HL-60 (cell line): ENCODE measurements around the gene TP73.

ENCODE experiments used
- DNase-seq, 2 experiments: peaks; one replicate each; pipeline ENCODE4 v3.0.0-alpha.2; 2010 to 2020; ENCODE audit warnings: low read depth in 1 of 2, low spot score in 1 of 2
- H3K27ac ChIP-seq: fragments of 250-450 bp; sonication (Bioruptor Pico); replicated peaks from 2 replicates; pipeline ENCODE4 v1.5.1; 2020; ENCODE audit warnings: mild to moderate bottlenecking, moderate library complexity
- H3K27me3 ChIP-seq: fragments of 250-450 bp; sonication (Bioruptor Pico); 2 replicates; pipeline ENCODE4 v1.5.1; 2021; ENCODE audit warnings: mild to moderate bottlenecking, moderate library complexity; ENCODE audit not compliant: insufficient read depth, poor library complexity, severe bottlenecking
- H3K4me3 ChIP-seq: replicated peaks from 2 replicates; pipeline ENCODE4 v1.5.1; 2011; ENCODE audit warnings: mild to moderate bottlenecking, control low read depth, low read length; ENCODE audit not compliant: insufficient read depth
- CTCF ChIP-seq: IDR thresholded peaks from one replicate; pipeline ENCODE4 v1.5.1; 2011; ENCODE audit warnings: low read length, control low read depth, inconsistent platforms; ENCODE audit not compliant: insufficient read depth
- GABPA ChIP-seq: IDR thresholded peaks from 2 replicates; pipeline ENCODE4 v1.6.1; 2012; ENCODE audit warnings: low read depth
- POLR2AphosphoS5 ChIP-seq: IDR thresholded peaks from 2 replicates; pipeline ENCODE4 v1.6.1; 2012; ENCODE audit warnings: low read depth
- REST ChIP-seq: IDR thresholded peaks from 2 replicates; pipeline ENCODE4 v1.6.1; 2012; ENCODE audit warnings: low read depth; ENCODE audit not compliant: insufficient replicate concordance
- SPI1 ChIP-seq: IDR thresholded peaks from 2 replicates; pipeline ENCODE4 v1.6.1; 2012; ENCODE audit warnings: low read depth, mild to moderate bottlenecking, borderline replicate concordance

The TP73 gene

GRCh38 chr1:3735027-3735681, 82.8 kb downstream of the TP73 start:
- Histone ChIP-seq H3K27me3 (peaks cover 10% of the 10 kb centered on the region), H3K4me3 (no peak overlapping the region), H3K27ac (no peak overlapping the region)
- TF ChIP-seq REST (no peak), CTCF (no peak), SPI1 (no peak), POLR2AphosphoS5 (no peak), GABPA (no peak)
- DNase-seq: no peak

GRCh38 chr1:3735688-3736087, 83.4 kb downstream of the TP73 start:
- Histone ChIP-seq H3K27me3 (peaks cover 5% of the 10 kb centered on the region), H3K27ac (no peak overlapping the region), H3K4me3 (no peak overlapping the region)
- no peak for TF ChIP-seq GABPA
- no peak for TF ChIP-seq SPI1
- no peak for TF ChIP-seq CTCF
- no peak for TF ChIP-seq REST
- no peak for TF ChIP-seq POLR2AphosphoS5
- no peak for DNase-seq

GRCh38 chr1:3736131-3736561, 83.8 kb downstream of the TP73 start:
- no peak for DNase-seq
- TF ChIP-seq REST: no peak
- no peak for TF ChIP-seq SPI1
- no peak for TF ChIP-seq CTCF
- peaks cover 3% of the 10 kb centered on the region for H3K27me3 ChIP-seq
- no peak overlapping the region for H3K4me3 ChIP-seq
- no peak overlapping the region for H3K27ac ChIP-seq
